Measurements from ENCODE around the gene PRKN. TPM values are rescaled to one million over a fixed set of nuclear protein-coding genes. Genes with fewer than 3 reads are reported as not detected.
A peak's percentile ranks its signal among the peaks of the same experiment; 100 is the strongest.

Gene PRKN
- total RNA-seq, 1 donor from 2014 or later, result 25.5 TPM

DNA sequence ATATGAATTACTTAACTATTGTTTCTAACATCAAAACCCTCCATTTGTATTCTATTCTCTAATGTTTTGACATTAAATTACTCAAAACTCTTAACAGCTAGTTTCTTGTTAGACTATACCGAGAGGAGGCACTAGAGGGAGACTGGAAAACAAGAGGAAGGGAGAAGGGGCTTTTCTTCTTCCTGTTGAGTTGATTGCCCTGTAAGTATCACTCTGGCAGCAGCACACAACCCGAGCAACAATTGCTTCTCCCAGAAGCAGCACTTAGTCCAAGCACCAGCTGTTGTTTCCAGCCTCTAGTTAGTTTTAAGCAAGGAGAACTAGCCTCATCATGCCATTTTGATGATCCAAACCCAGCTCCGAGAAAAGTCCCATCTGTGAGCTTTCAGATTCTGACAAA, 603.8 kb downstream of the PRKN start:
- H3K9me3 ChIP-seq (replicated peaks), result peaks cover 4% of the 10 kb centered on the region
- peak; percentile 36 for TF ChIP-seq CTCF (IDR thresholded peaks at IDR 0.05; ENCODE audit: borderline replicate concordance)
- no peak overlapping the region for H3K27ac ChIP-seq (replicated peaks)
- no peak for DNase-seq
- intact Hi-C loops (cut with micrococcal nuclease), result no loop called here
- no peak overlapping the region for H3K4me3 ChIP-seq
- H3K27me3 ChIP-seq (ENCODE audit: low read depth), result no peaks in the 10 kb centered on the region
- H3K36me3 ChIP-seq, result no peaks in the 10 kb centered on the region
- peaks cover 13% of the 10 kb centered on the region for H3K4me1 ChIP-seq

DNA sequence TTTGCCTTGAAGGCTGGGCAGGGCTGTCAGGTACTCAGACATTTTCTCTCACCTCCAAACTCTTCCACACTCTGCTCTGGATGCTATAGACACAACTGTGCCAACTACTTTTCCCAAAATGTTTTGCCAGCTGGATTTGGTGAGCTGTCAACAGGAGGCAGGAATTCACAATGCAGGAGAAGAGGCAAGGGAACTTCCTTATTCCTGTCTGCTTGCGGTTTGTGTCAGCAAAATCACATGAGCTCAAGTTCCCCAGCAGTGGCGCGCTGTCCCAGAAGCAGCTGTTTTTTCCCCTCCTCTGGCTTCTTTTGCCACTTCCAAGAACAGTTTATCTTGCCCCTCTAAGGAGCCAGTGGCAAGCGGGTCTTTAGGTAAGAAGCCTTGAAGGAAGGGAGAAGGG, 608.2 kb downstream of the PRKN start:
- TF ChIP-seq CTCF (IDR thresholded peaks at IDR 0.05; ENCODE audit: borderline replicate concordance), result no peak
- no peaks in the 10 kb centered on the region for H3K9me3 ChIP-seq (replicated peaks)
- no peaks in the 10 kb centered on the region for H3K36me3 ChIP-seq
- H3K4me3 ChIP-seq, result no peak overlapping the region
- intact Hi-C loops (cut with micrococcal nuclease), result no loop called here
- H3K27ac ChIP-seq (replicated peaks), result no peak overlapping the region
- H3K27me3 ChIP-seq (ENCODE audit: low read depth), result no peaks in the 10 kb centered on the region
- peaks cover 12% of the 10 kb centered on the region for H3K4me1 ChIP-seq
- peak; percentile 21 for DNase-seq

GRCh38 chr6:162118706-162119105, 608.9 kb downstream of the PRKN start:
- Histone ChIP-seq H3K27ac (replicated peaks) (no peak overlapping the region), H3K4me3 (no peak overlapping the region), H3K4me1 (peaks cover 12% of the 10 kb centered on the region), H3K36me3 (no peaks in the 10 kb centered on the region), H3K27me3 (ENCODE audit: low read depth) (no peaks in the 10 kb centered on the region), H3K9me3 (replicated peaks) (no peaks in the 10 kb centered on the region)
- intact Hi-C loops (cut with micrococcal nuclease), result no loop called here
- no peak for DNase-seq
- TF ChIP-seq CTCF (IDR thresholded peaks at IDR 0.05; ENCODE audit: borderline replicate concordance), result no peak

GRCh38 chr6:162116902-162117525, 610.6 kb downstream of the PRKN start:
- TF ChIP-seq CTCF (IDR thresholded peaks at IDR 0.05; ENCODE audit: borderline replicate concordance), result no peak
- intact Hi-C loops (cut with micrococcal nuclease), result no loop called here
- no peaks in the 10 kb centered on the region for H3K36me3 ChIP-seq
- no peaks in the 10 kb centered on the region for H3K27me3 ChIP-seq (ENCODE audit: low read depth)
- DNase-seq, result no peak
- no peak overlapping the region for H3K4me3 ChIP-seq
- no peaks in the 10 kb centered on the region for H3K9me3 ChIP-seq (replicated peaks)
- no peak overlapping the region for H3K27ac ChIP-seq (replicated peaks)
- peaks cover 12% of the 10 kb centered on the region for H3K4me1 ChIP-seq

- DNase-seq, result no peak
- Histone ChIP-seq H3K4me3 (no peak overlapping the region), H3K27ac (replicated peaks) (no peak overlapping the region), H3K4me1 (peaks cover 13% of the 10 kb centered on the region), H3K9me3 (replicated peaks) (no peaks in the 10 kb centered on the region), H3K36me3 (no peaks in the 10 kb centered on the region), H3K27me3 (ENCODE audit: low read depth) (no peaks in the 10 kb centered on the region)
- intact Hi-C loops (cut with micrococcal nuclease), result no loop called here
- TF ChIP-seq CTCF (IDR thresholded peaks at IDR 0.05; ENCODE audit: borderline replicate concordance), result no peak
These were observed 618.0 kb downstream of the PRKN start for GRCh38 chr6:162109480-162110050.
